Measurements from ENCODE around the gene FAM229A. TPM values are rescaled to one million over a fixed set of nuclear protein-coding genes. Genes with fewer than 3 reads are reported as not detected.
"Not testable (repeated sequence)": the region's sequence is repeated elsewhere in the genome, so short reads cannot be mapped to it uniquely, and the experiment has no call there.

Gene FAM229A
- 4.0 TPM in 2 replicates for total RNA-seq

GRCh38 chr1:32362474-32363313 lies at the start of gene FAM229A, which contains the start of gene TSSK3:
FAM229A (minus strand) TSS chr1:32362485; CDS start chr1:32362091, 394 bp downstream.
TSSK3 (plus strand) TSS chr1:32362539; CDS start chr1:32362702, 163 bp downstream.
- H3K27me3 Mint-ChIP-seq (ENCODE audit: insufficient read depth), result peaks cover 6% of the 10 kb centered on the region
- no peak within 1 kb of the TSS for H3K4me3 Mint-ChIP-seq
- no peak within 1 kb of the TSS for H3K27ac Mint-ChIP-seq
- no peak for DNase-seq (ENCODE audit: low spot score)
- no peaks in the 10 kb centered on the region for H3K9me3 Mint-ChIP-seq
- H3K36me3 Mint-ChIP-seq (ENCODE audit: low read depth), result peaks cover 24% of the 10 kb centered on the region
- intact Hi-C loops (cut with micrococcal nuclease), result no loop called here
- peaks cover 17% of the 10 kb centered on the region for H3K4me1 Mint-ChIP-seq (ENCODE audit: low read depth)

GRCh38 chr1:32411261-32411660 lies 49.0 kb upstream of the FAM229A start:
- intact Hi-C loops (cut with micrococcal nuclease), result no loop called here
- Mint-ChIP-seq H3K27ac (no peak overlapping the region), H3K9me3 (no peaks in the 10 kb centered on the region), H3K4me1 (ENCODE audit: low read depth) (peaks cover 4% of the 10 kb centered on the region), H3K4me3 (no peak overlapping the region), H3K36me3 (ENCODE audit: low read depth) (no peaks in the 10 kb centered on the region), H3K27me3 (ENCODE audit: insufficient read depth) (peaks cover 9% of the 10 kb centered on the region)
- no peak for DNase-seq (ENCODE audit: low spot score)

- H3K27me3 Mint-ChIP-seq (ENCODE audit: insufficient read depth), result peaks cover 13% of the 10 kb centered on the region
- no peaks in the 10 kb centered on the region for H3K4me1 Mint-ChIP-seq (ENCODE audit: low read depth)
- H3K9me3 Mint-ChIP-seq, result no peaks in the 10 kb centered on the region
- no peak overlapping the region for H3K4me3 Mint-ChIP-seq
- H3K27ac Mint-ChIP-seq, result no peak overlapping the region
- intact Hi-C loops (cut with micrococcal nuclease), result no loop called here
- no peaks in the 10 kb centered on the region for H3K36me3 Mint-ChIP-seq (ENCODE audit: low read depth)
- DNase-seq (ENCODE audit: low spot score), result no peak
Observed at GRCh38 chr1:32406629-32407111, 44.4 kb upstream of the FAM229A start.

GRCh38 chr1:32405672-32406467 lies 43.6 kb upstream of the FAM229A start:
- intact Hi-C loops (cut with micrococcal nuclease), result no loop called here

GRCh38 chr1:32404946-32405345 lies 42.7 kb upstream of the FAM229A start:
- intact Hi-C loops (cut with micrococcal nuclease), result no loop called here
- no peak for DNase-seq (ENCODE audit: low spot score)
- Mint-ChIP-seq H3K4me3 (no peak overlapping the region), H3K9me3 (no peaks in the 10 kb centered on the region), H3K27ac (no peak overlapping the region), H3K27me3 (ENCODE audit: insufficient read depth) (peaks cover 11% of the 10 kb centered on the region), H3K36me3 (ENCODE audit: low read depth) (no peaks in the 10 kb centered on the region), H3K4me1 (ENCODE audit: low read depth) (no peaks in the 10 kb centered on the region)

More at GRCh38 chr1:32405672-32406467, 43.6 kb upstream of the FAM229A start:
- Mint-ChIP-seq H3K27me3 (ENCODE audit: insufficient read depth) (peaks cover 12% of the 10 kb centered on the region), H3K9me3 (no peaks in the 10 kb centered on the region), H3K27ac (no peak overlapping the region), H3K4me1 (ENCODE audit: low read depth) (no peaks in the 10 kb centered on the region), H3K4me3 (no peak overlapping the region), H3K36me3 (ENCODE audit: low read depth) (no peaks in the 10 kb centered on the region)
- no peak for DNase-seq (ENCODE audit: low spot score)

- Mint-ChIP-seq H3K4me1 (ENCODE audit: low read depth) (no peaks in the 10 kb centered on the region), H3K36me3 (ENCODE audit: low read depth) (no peaks in the 10 kb centered on the region), H3K27me3 (ENCODE audit: insufficient read depth) (peaks cover 20% of the 10 kb centered on the region), H3K9me3 (no peaks in the 10 kb centered on the region), H3K27ac (no peak overlapping the region), H3K4me3 (no peak overlapping the region)
- DNase-seq (ENCODE audit: low spot score), result peak; percentile 10
- intact Hi-C loops (cut with micrococcal nuclease), result loop anchor here (1.0 to 2.0 kb wide), 2 partner anchors 13 to 472 kb away; no protein-coding TSS in a partner anchor
Observed at GRCh38 chr1:32400876-32401631, 38.8 kb upstream of the FAM229A start.

GRCh38 chr1:32399843-32400242 lies 37.6 kb upstream of the FAM229A start:
- no peak overlapping the region for H3K27ac Mint-ChIP-seq
- H3K27me3 Mint-ChIP-seq (ENCODE audit: insufficient read depth), result peaks cover 16% of the 10 kb centered on the region
- no peaks in the 10 kb centered on the region for H3K9me3 Mint-ChIP-seq
- H3K4me1 Mint-ChIP-seq (ENCODE audit: low read depth), result peaks cover 5% of the 10 kb centered on the region
- H3K4me3 Mint-ChIP-seq, result no peak overlapping the region
- no peak for DNase-seq (ENCODE audit: low spot score)
- intact Hi-C loops (cut with micrococcal nuclease), result loop anchor here (2.0 kb wide), 1 partner anchor 473 kb away; no protein-coding TSS in a partner anchor
- no peaks in the 10 kb centered on the region for H3K36me3 Mint-ChIP-seq (ENCODE audit: low read depth)

- DNase-seq (ENCODE audit: low spot score), result no peak
- intact Hi-C loops (cut with micrococcal nuclease), result no loop called here
- Mint-ChIP-seq H3K27me3 (ENCODE audit: insufficient read depth) (peaks cover 15% of the 10 kb centered on the region), H3K4me1 (ENCODE audit: low read depth) (peaks cover 12% of the 10 kb centered on the region), H3K9me3 (no peaks in the 10 kb centered on the region), H3K36me3 (ENCODE audit: low read depth) (peaks cover 2% of the 10 kb centered on the region), H3K4me3 (no peak overlapping the region), H3K27ac (no peak overlapping the region)
Observed at GRCh38 chr1:32398401-32398800, 36.1 kb upstream of the FAM229A start.

- H3K27ac Mint-ChIP-seq; H3K9me3 Mint-ChIP-seq; H3K36me3 Mint-ChIP-seq (ENCODE audit: low read depth); H3K4me3 Mint-ChIP-seq; DNase-seq (ENCODE audit: low spot score); intact Hi-C loops (cut with micrococcal nuclease): not testable (repeated sequence)
- Mint-ChIP-seq H3K27me3 (ENCODE audit: insufficient read depth) (peaks cover 10% of the 10 kb centered on the region), H3K4me1 (ENCODE audit: low read depth) (peaks cover 16% of the 10 kb centered on the region)
Observed at GRCh38 chr1:32396524-32396923, 34.2 kb upstream of the FAM229A start.

- H3K9me3 Mint-ChIP-seq, result no peaks in the 10 kb centered on the region
- peaks cover 16% of the 10 kb centered on the region for H3K4me1 Mint-ChIP-seq (ENCODE audit: low read depth)
- intact Hi-C loops (cut with micrococcal nuclease), result loop anchor here (1.0 to 2.0 kb wide), 12 partner anchors 44 to 750 kb away; partner anchors contain the start of genes CCDC28B, EIF3I, HDAC1 and IQCC
- peak overlapping the region; percentile 97 for H3K4me3 Mint-ChIP-seq
- DNase-seq (ENCODE audit: low spot score), result no peak
- peaks cover 8% of the 10 kb centered on the region for H3K36me3 Mint-ChIP-seq (ENCODE audit: low read depth)
- H3K27ac Mint-ChIP-seq, result peak overlapping the region; percentile 99
- H3K27me3 Mint-ChIP-seq (ENCODE audit: insufficient read depth), result peaks cover 9% of the 10 kb centered on the region
Observed at GRCh38 chr1:32394890-32395432, 32.7 kb upstream of the FAM229A start.

- H3K27me3 Mint-ChIP-seq (ENCODE audit: insufficient read depth), result peaks cover 7% of the 10 kb centered on the region
- DNase-seq (ENCODE audit: low spot score), result peak; percentile 98
- H3K36me3 Mint-ChIP-seq (ENCODE audit: low read depth), result peaks cover 8% of the 10 kb centered on the region
- H3K9me3 Mint-ChIP-seq, result no peaks in the 10 kb centered on the region
- peaks cover 16% of the 10 kb centered on the region for H3K4me1 Mint-ChIP-seq (ENCODE audit: low read depth)
- intact Hi-C loops (cut with micrococcal nuclease), result loop anchor here (1.0 to 2.0 kb wide), 12 partner anchors 43 to 750 kb away; partner anchors contain the start of genes CCDC28B, EIF3I, HDAC1 and IQCC
- peak within 1 kb of the TSS; percentile 99 for H3K27ac Mint-ChIP-seq
- peak within 1 kb of the TSS; percentile 97 for H3K4me3 Mint-ChIP-seq
Observed at GRCh38 chr1:32394141-32394889, 32.0 kb upstream of the FAM229A start, which contains the start of gene BSDC1. BSDC1 (minus strand) TSS chr1:32394441; CDS start chr1:32394414, 27 bp downstream.
